ENCODE results near the gene IGSF10. TPM values are rescaled to one million over a fixed set of nuclear protein-coding genes. Genes with fewer than 3 reads are reported as not detected.

IGSF10 gene
- total RNA-seq, 4 donors from 2014 or later = 0.83 to 4.0 (median 2.8) TPM

GRCh38 chr3:151476344-151477018 is 15.6 kb upstream of the IGSF10 start:
- Histone ChIP-seq H3K9me3 (peaks cover 0 to 3% (median 2%) of the 10 kb centered on the region in 4 donors), H3K4me1 (peaks cover 0 to 6% (median 4%) of the 10 kb centered on the region in 4 donors), H3K27ac (replicated peaks in 1 of 4) (no peak overlapping the region), H3K36me3 (no peaks in the 10 kb centered on the region), H3K27me3 (no peaks in the 10 kb centered on the region), H3K4me3 (no peak overlapping the region)
- 80% methylated on average over 6 of the region's 7 CpGs for WGBS
- TF ChIP-seq EP300 (IDR thresholded peaks at IDR 0.05) (no peak), POLR2A (IDR thresholded peaks at IDR 0.05; ENCODE audit: low read depth) (no peak), POLR2AphosphoS5 (IDR thresholded peaks at IDR 0.05) (no peak), CTCF (IDR thresholded peaks at IDR 0.05) (no peak)
- intact Hi-C loops (cut with DNase I) = no loop called here
- DNase-seq (ENCODE audit: extremely low spot score) = no peak

- intact Hi-C loops (cut with DNase I) = loop anchor here (2.0 to 10.0 kb wide), 3 partner anchors 196 to 446 kb away; no protein-coding TSS in a partner anchor
Measured at GRCh38 chr3:151468284-151468917, 7.5 kb upstream of the IGSF10 start.

DNA sequence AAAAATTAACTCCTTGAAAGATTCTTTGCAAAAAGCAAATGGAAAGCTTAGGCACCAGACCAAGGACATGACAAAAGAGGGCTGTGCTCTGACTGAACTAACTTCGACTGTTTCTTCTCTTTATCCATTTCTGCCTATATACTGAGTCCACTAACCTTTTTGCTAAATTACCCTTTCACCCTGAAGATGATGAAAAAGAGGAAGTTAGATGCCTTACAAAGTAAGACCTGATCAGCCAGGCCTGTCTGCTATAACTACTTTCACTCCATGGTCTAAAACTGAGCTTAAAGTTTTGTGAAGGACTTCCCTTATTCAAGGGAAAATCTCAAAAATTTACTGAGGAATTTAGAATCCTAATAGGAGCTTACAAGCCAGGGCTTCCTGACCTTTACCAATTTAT is 6.2 kb upstream of the IGSF10 start:
- no peak for TF ChIP-seq POLR2AphosphoS5 (IDR thresholded peaks at IDR 0.05)
- TF ChIP-seq EP300 (IDR thresholded peaks at IDR 0.05) = no peak
- no peak for TF ChIP-seq CTCF (IDR thresholded peaks at IDR 0.05)
- intact Hi-C loops (cut with DNase I) = loop anchor here (10.0 kb wide), 2 partner anchors 198 to 448 kb away; no protein-coding TSS in a partner anchor
- Histone ChIP-seq H3K9me3 (no peaks in the 10 kb centered on the region), H3K4me1 (no peaks in the 10 kb centered on the region), H3K4me3 (no peak overlapping the region), H3K27ac (replicated peaks in 1 of 4) (no peak overlapping the region), H3K36me3 (no peaks in the 10 kb centered on the region), H3K27me3 (no peaks in the 10 kb centered on the region)
- 83% methylated on average over 1 of the region's 1 CpG for WGBS
- DNase-seq (ENCODE audit: extremely low spot score) = no peak

More at GRCh38 chr3:151468284-151468917, 7.5 kb upstream of the IGSF10 start:
- Histone ChIP-seq H3K27ac (replicated peaks in 1 of 4) (no peak overlapping the region), H3K4me1 (no peaks in the 10 kb centered on the region), H3K4me3 (no peak overlapping the region), H3K9me3 (no peaks in the 10 kb centered on the region), H3K36me3 (no peaks in the 10 kb centered on the region), H3K27me3 (no peaks in the 10 kb centered on the region)
- DNase-seq (ENCODE audit: extremely low spot score) = no peak
- WGBS = 55% methylated on average over 9 of the region's 9 CpGs
- TF ChIP-seq EP300 (IDR thresholded peaks at IDR 0.05) (no peak), CTCF (IDR thresholded peaks at IDR 0.05) (peak; percentile 64 to 90 (median 81))

- no peak for DNase-seq (ENCODE audit: extremely low spot score)
- H3K36me3 ChIP-seq = no peaks in the 10 kb centered on the region
- TF ChIP-seq EP300 (IDR thresholded peaks at IDR 0.05) (no peak), CTCF (IDR thresholded peaks at IDR 0.05) (no peak), POLR2A (IDR thresholded peaks at IDR 0.05; ENCODE audit: low read depth) (no peak), POLR2AphosphoS5 (IDR thresholded peaks at IDR 0.05) (no peak)
- peaks cover 0 to 10% (median 3%) of the 10 kb centered on the region in 4 donors for H3K27me3 ChIP-seq
- intact Hi-C loops (cut with DNase I) = loop anchor here (10.0 kb wide), 2 partner anchors 202 to 452 kb away; no protein-coding TSS in a partner anchor
- 31% methylated on average over 1 of the region's 1 CpG for WGBS
- H3K9me3 ChIP-seq = no peaks in the 10 kb centered on the region
- H3K27ac ChIP-seq (replicated peaks in 1 of 4) = no peak overlapping the region
- no peak overlapping the region for H3K4me3 ChIP-seq
- peaks cover 5 to 14% (median 10%) of the 10 kb centered on the region in 4 donors for H3K4me1 ChIP-seq
Measured at GRCh38 chr3:151462991-151463390, 2.1 kb upstream of the IGSF10 start.
